Measurements from ENCODE around the gene HSD17B11.
A peak's percentile ranks its signal among the peaks of the same experiment; 100 is the strongest.
"Not testable (repeated sequence)": the region's sequence is repeated elsewhere in the genome, so short reads cannot be mapped to it uniquely, and the experiment has no call there.

The HSD17B11 gene, protein sequence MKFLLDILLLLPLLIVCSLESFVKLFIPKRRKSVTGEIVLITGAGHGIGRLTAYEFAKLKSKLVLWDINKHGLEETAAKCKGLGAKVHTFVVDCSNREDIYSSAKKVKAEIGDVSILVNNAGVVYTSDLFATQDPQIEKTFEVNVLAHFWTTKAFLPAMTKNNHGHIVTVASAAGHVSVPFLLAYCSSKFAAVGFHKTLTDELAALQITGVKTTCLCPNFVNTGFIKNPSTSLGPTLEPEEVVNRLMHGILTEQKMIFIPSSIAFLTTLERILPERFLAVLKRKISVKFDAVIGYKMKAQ

DNA sequence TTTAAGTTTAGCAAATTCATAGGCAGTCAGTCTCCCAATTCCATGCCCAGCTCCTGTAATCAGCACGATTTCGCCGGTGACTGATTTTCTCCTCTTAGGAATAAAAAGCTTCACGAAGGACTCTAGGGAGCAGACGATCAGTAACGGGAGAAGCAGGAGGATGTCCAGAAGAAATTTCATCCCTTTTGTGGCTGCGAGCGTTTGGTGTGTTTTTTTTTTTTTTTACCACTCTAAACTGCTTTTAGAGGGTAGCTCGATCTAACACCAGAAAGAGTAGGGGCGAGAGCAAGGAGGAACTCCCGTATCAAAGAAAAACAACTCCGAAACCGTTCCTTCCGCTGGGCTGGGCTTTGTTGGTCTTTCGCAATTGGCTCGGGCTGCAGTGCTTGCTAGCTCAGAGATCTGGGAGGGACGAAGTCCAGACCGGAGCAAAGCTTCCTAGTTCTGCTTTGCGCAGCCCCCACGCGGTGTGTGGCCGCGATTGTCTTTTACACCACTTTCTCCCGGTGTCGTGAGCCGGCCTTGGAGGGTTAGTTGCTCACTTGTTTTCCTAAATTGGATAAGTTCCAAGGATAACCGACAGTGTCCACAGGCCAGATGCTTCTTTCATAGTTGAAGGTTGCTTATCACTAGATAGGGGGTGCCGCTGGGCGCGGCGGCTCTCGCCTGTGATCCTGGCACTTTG is at the start of gene HSD17B11:
Gene HSD17B11, minus strand, starts transcription at position 298 of the 685 bp plus-strand sequence. Its CDS starts 118 bp downstream, at position 180.
- DNase-seq (ENCODE audit: low read depth), result peak; percentile 79

DNA sequence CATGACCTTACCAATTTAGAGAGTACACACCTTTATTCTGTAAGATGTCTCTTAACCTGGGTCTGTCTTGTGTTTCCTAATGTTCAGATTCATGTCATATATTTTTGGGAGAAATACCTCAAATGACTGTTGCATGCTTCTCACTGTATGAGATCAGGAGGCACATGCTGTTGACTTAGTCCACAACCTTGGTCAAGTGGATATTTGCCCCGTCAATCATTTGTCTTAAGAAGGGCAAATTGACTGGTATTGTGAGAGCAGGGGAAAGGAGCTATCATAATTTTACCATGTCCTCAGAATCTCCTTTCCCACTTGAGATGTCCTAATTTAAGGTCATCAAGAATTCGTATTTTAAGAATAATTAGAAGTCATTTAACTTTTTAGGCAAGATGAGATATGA is 42.4 kb upstream of the HSD17B11 start:
- DNase-seq (ENCODE audit: low read depth), result no peak

DNA sequence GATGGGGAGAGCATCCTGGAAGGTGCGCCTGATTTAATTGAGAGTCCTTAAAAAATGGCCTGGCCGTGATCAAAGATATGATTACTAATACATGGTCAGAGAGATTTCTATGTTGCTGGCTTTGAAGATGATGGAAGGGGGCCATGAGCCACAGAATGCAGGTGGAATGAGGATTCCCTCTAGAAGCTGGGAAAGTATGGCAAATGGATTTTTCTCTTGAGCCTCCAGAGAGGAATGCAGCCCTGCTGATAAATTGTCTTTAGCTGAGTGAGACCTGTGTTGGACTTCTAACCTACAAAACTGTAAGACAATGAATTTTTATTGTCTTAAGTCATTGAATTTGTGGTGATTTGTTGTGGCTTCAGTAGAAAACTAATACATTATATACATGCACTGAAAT is 39.0 kb upstream of the HSD17B11 start:
- no peak for DNase-seq (ENCODE audit: low read depth)

DNA sequence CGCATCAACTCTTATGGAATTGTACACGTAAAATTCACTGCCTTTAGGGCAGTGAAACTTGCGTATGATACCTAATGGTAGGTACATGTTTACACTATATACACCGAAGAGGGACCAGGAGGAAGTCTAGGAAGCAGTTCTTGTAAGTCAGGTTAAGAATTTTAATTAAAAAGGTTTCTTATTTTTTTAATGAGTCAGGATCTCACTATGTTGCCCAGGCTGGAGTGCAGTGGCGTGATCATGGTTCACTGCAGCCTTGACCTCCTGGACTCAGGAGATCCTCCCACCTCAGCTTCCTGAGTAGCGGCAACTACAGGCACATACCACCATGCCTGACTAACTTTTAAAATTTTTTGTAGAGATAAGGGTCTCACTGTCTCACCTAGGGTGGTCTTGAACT is 38.0 kb upstream of the HSD17B11 start:
- no peak for DNase-seq (ENCODE audit: low read depth)

DNA sequence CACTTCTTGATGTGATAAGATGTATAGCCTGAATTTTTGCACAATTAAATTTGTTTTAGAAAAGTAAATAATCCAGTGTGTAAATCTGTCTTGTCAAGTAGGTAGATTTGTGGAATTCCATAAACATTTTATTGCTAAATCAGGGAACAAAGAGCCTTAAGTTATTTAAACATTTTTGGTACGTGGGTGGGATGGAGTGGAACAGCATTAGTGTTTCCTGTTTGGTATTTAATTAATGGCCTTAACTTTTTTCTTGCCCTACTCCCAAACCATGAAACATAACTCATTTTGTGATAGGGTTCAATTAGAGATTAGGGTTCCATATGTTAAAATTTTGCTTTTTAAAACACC is 36.5 kb upstream of the HSD17B11 start:
- DNase-seq (ENCODE audit: low read depth), result no peak

DNA sequence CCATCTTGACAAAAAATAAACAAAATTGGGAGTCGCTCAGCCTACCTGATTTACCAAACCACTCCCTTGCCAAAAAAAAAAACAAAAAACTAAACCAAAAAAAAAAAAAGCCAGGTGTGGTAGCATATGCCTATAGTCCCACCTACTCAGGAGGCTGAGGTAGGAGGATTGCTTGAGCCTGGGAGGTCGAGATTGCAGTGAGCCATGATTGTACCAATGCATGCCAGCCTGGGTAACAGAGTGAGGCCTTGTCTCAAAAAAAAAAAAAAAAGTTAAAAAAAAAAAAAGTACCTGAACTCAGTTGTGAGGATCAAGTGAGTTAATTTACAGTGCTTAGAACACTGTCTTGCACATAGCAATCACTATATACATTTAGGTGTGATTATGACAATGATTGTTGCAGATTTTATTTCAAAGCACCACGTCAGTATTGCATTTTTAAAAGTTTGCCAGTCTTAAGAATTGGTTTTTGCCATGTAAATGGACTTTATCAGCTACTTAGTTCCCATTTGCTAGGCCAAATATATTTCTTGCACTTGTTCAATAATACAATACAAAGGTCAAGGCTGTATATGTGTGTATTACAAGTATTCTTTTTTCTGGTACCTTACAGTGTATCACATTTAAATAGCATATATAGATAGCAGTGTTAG is 36.0 kb upstream of the HSD17B11 start:
- DNase-seq (ENCODE audit: low read depth), result no peak

DNA sequence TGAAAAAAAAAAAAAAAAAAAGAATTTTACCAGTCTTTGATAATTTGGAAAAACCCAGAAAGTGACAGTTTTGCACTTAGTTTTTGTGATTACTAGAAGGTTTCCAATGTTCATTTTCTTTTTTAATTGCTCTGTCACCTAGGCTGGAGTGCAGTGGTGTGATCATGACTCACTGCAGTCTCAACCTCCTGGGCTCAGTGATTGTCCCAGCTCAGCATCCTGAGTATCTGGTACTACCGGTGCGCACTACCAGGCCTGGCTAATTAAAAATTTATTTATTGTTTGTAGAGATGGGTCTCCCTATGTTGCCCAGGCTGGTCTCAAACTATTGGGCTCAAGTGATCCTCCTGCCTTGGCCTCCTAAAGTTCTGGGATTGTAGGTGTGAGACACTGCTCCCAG is 34.7 kb upstream of the HSD17B11 start:
- no peak for DNase-seq (ENCODE audit: low read depth)

DNA sequence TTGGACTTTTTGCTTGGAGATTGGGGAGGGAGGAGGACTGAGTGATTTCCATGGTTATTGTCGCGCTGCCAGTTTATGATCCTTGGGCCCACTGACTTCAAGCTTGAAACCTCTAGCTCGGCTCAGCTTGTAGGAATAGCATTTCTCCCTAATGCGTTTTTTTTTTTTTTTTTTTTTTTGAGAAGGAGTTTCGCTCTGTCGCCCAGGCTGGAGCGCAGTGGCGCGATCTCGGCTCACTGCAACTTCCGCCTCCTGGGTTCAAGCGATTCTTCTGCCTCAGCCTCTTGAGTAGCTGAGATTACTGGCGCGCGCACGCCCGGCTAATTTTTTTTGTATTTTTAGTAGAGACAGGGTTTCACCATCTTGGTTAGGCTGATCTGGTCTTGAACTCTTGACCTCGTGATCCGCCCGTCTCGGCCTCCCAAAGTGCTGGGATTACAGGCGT is 33.1 kb upstream of the HSD17B11 start:
- not testable (repeated sequence) for DNase-seq (ENCODE audit: low read depth)

DNA sequence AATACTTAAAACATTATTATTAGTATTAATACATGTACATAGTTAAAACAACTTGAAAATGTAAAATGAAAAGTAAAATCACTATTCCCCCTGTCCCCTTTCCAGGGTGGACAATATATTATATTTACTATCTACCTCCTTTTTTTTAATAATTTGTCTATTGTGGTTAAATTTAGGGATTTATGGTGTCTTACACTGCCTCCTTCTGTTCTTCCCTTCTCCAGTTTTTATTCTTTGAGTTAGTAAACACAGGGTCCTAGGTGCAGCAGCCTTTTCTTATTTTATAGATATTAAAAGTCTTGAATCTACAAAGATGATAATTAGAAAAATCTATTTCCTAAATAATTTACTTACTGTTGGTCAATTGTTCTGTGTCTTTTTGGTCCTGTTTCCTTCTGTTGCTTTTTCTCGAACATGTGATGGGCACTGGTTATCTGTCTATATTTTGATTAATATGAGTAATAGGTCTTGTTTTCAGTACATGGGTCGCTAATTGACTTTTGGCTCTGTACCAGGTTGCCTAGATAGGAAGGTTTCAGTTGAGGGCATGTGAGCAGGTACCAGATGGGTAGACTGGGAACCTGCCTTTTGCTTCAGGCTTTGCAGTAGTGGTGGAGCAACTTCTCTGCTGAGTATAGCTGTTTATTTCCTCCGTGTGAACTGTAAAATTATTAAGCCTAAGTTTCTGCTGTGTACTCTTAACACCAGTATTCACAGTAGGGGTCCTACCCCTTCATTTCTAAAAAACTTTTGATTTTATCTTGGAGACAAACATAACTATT is 32.5 kb upstream of the HSD17B11 start:
- no peak for DNase-seq (ENCODE audit: low read depth)

DNA sequence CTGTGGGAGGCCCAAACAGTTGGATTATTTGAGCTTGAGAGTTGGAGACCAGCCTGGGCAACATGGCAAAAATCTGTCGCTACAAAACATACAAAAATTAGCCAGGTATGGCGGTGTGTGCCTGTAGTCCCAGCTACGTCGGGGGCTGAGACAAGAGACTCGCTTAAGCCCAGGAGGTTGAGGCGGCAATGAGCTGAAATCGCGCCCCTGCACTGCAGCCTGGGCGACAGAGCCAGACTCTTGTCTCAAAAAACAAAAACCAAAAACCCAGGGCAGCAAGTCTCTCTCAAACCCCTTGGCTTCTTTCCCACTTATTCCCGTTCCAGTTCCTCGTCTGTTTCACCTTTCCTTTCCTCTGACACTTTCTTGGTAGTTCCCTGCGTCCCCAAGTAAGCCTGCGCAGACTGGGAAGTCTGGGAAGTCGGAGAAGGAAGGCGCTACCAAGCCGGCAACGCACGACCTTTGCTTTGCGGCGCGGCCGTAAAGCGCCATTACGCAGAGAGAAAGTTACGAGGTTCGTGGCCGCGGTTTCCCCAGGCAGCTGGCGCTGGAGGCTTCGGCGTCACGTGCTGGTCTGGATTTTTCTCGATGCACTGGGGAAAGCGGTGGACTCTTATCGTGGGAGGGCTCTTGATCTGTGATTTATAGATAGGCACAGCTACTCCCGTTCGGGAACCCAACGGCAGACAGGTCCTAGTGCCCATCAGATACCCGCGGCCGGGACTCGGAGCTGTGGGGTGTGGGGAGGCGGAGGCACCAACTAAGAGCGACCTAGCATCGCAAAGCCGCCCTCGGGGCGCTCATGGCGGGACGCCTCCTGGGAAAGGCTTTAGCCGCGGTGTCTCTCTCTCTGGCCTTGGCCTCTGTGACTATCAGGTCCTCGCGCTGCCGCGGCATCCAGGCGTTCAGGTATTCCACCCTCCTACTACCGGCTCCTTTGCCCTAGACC is 31.4 kb upstream of the HSD17B11 start, which contains the start of gene NUDT9:
Gene NUDT9, plus strand, starts transcription at position 470 of the 949 bp plus-strand sequence. Its CDS starts 333 bp downstream, at position 803.
- DNase-seq (ENCODE audit: low read depth), result peak; percentile 88

DNA sequence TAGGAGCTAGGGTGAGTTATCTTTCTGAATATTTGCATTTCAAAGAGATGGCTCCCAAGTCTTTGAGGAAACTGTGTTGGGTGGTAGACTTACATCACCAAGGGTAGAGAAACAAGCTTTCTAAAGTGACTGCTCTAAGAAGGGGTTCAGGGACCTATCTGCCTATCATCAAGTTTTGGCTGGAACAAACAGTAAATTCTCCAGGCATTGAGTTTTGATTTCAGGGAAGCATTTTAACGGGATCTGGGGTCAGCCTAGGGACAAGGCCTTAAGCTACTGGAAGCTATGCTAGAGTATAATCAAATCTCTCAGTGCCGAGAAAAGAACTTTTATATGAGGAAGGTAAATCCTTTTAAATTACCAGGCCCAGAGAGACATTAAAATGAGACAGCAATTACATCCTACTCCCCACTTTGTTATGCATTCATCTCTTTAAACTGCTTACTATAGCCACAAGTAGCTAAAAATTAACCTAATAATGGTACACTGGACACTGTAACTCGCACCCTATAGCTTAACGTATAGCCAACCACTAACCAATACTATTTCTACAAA is 29.4 kb upstream of the HSD17B11 start:
- no peak for DNase-seq (ENCODE audit: low read depth)

DNA sequence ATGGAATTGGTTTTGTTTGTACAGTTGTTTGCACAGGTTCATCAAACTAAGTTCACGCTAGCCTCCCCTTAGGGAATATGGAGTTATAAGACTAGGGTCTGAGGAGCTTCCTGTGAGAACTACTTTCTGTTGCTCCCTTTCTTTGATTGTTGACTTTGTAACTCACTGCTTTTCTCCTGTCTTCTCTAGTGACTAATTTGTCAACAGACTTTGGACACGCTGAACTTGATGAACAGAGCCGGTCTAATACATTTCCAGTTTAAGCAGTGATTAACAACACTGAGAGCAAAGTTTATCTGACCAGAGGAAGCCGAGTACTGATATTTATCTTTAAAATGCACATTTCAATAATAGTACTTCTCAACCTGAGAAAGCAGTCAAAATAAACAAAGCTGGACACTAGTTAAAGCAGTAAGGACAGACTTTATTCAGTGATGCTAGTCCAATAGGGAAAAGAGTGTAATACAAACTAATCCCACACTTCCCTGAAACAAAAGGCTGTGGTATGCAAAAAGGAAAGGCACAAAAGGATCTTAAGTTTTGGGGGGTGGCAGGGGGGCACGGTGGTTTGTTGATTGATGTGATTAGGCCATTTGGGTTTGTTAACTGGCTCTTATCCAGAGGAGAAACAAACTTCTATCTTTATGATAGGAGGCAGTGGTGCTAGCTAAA is 28.7 kb upstream of the HSD17B11 start:
- no peak for DNase-seq (ENCODE audit: low read depth)

DNA sequence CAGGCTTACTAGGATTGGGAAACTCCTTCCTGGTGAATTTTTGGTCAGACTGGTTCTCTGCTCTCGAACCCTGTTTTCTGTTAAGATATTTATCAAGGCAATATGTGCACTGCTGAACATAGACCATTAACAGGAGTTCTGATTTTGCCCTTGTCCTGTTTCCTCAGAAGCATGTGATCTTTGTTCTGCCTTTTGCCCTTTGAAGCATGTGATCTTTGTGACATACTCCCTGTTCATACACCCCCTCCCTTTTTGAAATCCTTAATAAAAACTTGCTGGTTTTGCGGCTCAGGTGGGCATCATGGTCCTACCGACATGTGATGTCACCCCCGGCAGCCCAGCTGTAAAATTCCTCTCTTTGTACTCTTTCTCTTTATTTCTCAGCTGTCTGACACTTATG is 27.4 kb upstream of the HSD17B11 start:
- DNase-seq (ENCODE audit: low read depth), result not testable (repeated sequence)

DNA sequence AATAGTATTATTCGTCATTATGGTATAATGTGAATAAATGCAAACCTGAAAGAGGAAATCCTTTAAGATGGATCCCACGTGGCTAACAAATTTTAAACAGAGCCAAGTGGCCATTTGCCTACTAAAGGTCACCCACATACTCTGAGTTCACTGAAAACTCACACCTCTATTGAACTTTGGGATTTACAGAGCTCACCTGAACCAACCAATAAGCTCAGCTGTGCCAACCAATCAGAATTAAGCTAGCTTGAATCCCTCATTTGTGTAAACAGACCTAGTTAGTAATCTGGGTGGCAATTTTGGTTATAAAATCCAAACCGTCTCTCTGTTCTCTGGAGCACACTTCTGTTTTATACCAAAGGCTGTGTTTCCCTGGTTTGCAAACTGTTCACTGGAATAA is 26.0 kb upstream of the HSD17B11 start:
- DNase-seq (ENCODE audit: low read depth), result no peak

DNA sequence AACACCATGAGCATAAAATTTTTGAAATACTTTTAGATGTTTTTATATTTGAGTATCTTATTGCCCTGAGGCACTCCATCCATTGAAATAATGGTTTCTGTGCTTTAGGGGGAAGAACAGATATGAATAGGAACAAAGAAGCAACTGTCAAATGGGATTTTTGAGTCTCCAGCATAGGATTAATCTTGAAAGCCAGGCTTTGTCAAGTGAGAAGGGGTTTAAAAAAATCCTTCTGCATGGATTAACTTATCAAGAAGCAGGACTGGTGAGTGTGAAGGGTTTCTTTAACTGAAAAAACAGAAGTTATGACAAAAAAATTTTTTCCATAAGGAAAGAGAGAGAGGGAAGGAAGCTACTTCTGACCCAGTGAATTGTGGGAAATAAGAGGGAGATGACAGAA is 23.8 kb upstream of the HSD17B11 start:
- DNase-seq (ENCODE audit: low read depth), result no peak

DNA sequence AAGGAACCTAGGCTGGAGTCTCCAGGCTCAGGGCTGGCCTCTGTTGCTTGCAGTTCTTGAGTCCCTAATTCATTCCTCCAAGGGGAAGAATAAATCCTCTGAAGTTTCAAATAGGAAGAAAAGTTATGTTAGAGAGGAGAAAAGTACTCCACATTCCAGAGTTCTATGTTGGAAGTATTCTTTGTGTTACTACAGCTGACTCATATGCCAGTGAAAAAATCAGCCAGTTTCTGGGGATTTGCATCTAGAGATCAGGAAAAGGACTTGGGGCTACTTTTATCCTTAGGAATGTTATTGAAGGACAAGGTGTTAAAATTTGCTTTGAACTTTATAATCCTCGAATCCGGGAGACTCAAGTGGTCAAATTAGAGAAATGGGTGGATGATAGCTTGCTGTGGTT is 19.7 kb upstream of the HSD17B11 start:
- no peak for DNase-seq (ENCODE audit: low read depth)

DNA sequence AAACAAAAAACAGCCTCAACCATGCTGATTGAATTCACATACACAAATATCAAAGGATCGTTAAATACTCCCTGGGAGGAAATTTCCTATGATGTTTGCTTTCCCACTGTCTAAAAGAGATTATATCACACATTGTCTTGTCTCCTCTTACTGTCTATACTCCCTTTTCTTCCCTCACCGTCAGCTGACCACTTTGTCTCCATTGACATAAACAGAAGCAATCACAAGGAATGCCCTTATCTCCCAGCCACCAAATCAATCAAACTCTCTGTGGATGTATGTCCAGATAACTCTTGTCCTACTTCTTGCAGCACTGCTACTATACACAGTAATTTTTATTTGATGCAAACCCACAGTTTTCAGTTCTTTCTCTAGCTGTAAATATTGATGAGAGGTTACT is 19.2 kb upstream of the HSD17B11 start:
- no peak for DNase-seq (ENCODE audit: low read depth)

DNA sequence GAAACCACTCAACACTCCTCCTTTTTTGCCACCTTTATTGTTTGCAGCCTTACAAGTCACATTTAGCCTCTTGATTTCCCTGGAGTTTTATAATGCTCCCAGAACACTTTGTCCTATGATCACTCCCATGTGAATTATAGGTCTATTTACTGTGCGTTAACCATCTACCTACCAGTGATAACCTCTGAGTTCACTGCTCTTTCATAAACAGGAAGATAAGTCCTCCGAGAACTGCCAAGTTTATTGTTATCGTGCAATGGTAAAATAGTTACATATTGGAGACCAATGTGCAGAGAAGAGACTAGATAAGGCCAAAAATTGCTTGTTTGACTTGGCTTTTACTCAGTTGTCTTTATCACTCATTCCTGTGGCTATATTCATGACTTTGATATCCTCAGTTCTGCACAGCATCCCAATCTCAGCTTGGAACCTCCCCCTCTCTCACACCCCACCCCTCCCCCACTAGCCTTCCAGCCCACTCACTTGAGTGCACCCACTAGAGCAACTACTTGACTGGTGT is 18.5 kb upstream of the HSD17B11 start:
- DNase-seq (ENCODE audit: low read depth), result no peak

DNA sequence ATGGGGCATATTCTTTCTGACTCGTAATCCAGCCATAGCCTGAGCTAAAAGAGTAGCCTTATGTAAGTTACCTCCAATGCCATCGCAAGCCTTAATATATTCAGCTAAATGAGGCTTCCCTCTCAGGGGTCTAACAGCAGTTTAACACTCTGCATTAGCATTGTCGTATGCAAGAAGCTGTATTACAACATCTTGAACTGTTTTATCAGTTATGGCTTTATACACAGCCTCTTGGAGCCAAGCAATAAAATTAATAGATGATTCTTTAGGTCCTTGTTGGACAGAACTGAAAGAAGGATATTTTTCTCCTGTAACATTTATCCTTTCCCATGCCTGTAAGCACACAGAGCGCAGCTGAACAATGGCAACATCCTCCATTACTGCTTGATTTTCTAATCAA is 15.9 kb upstream of the HSD17B11 start:
- not testable (repeated sequence) for DNase-seq (ENCODE audit: low read depth)

DNA sequence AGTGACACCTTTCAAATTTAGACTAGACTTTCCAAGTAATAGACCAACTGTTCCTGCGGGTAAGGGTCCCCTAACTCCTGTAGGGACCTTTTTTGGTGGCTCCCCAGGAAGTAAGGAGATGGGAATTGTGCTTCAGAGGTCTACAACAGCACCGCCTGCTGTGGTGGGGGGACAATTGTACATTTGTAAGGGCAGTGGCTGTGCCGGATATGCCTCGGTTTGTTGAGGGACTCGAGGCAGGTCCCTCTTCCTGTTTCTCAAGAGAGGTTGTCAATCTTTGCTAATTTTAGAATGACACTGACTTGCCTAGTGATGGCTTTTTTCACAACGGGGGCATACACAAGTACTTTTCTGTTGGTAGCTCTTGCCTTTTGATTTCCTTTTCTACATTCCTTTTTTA is 15.5 kb upstream of the HSD17B11 start:
- DNase-seq (ENCODE audit: low read depth), result no peak
